ENCODE measurements around the gene ZNF878. TPM values are rescaled to one million over a fixed set of nuclear protein-coding genes. Genes with fewer than 3 reads are reported as not detected.

ZNF878 gene
- 0.29 and 0.80 TPM in 2 replicates for total RNA-seq

DNA sequence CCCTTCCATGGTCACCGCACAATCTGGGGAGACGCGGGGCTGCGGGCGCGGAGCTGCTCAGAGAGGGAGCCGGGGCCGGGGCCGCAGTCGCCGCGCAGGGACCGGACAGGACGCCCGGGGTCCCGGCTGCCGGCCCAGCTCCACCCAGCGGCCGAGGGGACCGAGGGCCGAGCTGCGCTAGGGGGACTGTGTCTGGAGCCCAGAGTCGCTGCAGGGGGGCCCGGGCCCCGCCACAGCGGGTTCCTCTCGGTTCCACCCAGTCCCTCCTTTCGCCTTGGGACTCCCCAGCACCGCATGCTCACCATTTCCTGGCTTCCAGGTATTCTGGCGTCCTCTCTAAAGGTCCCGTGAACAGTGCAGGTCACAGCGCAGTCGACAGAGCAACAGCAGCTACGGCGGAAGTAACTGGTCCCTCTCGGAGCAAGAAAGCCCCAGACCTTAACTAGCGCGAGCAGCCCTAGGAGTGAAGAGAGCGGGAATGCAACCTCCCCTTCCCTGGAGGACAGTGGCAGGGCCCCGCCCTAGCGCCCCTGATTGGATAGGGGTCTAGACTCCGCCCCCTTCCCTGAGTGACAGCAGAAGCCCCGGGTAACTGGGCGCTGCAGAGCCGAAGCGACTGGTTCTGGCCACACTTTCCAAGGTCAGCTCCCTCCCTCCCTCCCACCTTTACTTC is at the start of gene ZNF878:
Gene ZNF878, minus strand, starts transcription at position 465 of the 673 bp plus-strand sequence. Its CDS starts 160 bp downstream, at position 305.

DNA sequence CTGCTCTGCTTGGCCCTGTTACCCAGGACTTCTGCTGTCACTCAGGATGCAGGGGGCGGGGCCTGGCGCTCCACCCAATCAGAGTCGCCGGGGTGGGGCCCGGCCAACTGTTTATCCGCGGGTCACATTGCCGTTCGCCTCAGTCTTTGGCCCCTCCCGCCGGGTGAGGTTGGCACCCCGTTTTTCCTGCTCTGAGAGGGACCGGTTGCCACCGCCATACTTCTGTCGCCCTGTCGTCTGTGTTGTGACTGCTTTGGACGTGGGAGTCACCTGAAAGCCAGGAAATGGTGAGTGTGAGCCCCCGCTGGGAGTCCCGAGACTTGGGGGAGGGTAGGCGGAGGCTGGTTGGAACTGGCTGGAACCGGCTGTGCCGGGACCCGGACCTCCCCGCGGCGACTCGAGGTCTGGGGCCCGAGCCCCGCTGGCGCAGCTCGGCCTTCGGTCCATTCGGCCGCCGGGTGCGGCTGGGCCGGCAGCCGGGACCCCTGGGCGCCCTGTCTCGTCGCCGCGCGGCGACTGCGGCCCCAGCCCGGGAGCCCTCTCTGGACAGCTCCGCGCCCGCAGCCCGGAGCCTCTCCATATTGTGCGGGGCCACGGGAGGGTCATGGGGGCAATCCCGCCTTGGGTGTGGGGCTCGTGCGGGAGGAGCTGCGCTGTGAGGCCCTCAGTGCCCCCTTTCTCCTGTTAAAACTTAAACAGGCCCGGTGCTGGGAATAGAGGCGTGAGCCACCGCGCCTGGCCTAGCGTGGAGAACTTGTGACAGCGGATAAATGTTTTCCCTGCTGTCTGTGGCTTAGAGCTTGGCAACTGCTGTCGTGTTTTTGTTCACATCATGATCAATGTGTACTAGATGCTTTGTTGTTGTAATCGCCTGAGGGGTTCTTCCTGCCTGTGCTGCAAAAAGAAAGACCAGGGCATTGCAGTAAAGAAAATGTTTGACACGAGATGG is 12.1 kb upstream of the ZNF878 start, which contains the start of gene ZNF844:
Gene ZNF844, plus strand, starts transcription at position 142 of the 949 bp plus-strand sequence. Its CDS starts 143 bp downstream, at position 285.

DNA sequence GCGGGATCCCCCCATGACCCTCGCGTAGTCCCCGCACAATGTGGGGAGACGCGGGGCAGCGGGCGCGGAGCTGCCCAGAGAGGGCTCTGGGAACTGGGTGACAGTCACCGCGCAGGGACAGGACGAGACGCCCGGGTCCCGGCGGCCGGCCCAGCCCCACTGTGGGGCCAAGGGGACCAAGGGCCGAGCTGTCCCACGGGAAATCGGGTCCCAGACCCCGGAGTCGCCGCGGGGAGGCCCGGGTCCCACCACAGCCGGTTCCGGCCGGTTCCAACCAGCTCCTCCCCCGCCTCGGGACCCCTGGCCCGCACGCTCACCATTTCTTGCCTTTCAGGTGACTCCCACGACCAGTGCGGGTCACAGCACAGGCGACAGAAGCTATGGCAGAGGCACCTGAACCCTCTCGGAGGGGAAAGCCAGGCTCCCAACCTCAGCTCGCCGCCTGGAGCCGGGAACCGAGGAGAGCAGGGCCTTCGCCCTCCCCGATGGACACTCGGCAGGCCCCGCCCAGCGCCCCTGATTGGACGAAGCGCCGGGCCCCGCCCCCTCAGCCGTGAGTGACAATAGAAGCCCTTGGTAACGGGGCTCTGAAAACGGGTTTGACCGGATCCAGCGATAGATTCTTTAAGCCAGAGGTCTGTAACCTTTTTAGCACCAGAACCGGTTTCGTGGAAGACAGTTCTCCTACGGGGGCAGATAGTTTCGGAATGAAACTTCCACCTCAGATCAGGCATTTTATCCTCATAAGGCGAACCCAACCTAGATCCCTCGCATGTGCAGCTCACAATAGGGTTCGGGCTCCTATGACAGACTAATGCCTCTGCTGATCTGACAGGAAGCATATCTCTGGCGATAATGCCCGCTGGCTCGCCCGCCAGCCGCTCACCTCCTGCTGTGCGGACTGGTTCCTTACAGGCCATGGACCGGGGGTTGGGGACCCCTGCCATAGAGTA is 17.3 kb downstream of the ZNF878 start, which contains the start of gene ZNF433:
Gene ZNF433, minus strand, starts transcription at position 460 of the 953 bp plus-strand sequence. Its CDS starts 140 bp downstream, at position 320.

Small RNA genes lying within 50 kb of the gene (small RNA-seq; reads per million reads assigned to genes)
- gene RF00019 (not detected), gene RNA5SP464 (not detected), gene RNA5SP465 (not detected), gene RNA5SP466 (not detected)

Other genes starting within 250 kb of the ZNF878 start
- 12.4 TPM in 2 replicates for gene ZNF440, start 238.7 kb downstream of the ZNF878 start, total RNA-seq
- gene ZNF439, start 204.2 kb downstream of the ZNF878 start, total RNA-seq: 0.29 and 0.66 TPM in 2 replicates
- gene ZNF69, start 165.2 kb downstream of the ZNF878 start, total RNA-seq: 1.4 and 6.8 TPM in 2 replicates
- gene ZNF700, start 127.9 kb downstream of the ZNF878 start, total RNA-seq: 9.4 and 9.7 TPM in 2 replicates
- 0.57 and 1.3 TPM in 2 replicates for gene ZNF763, start 87.9 kb downstream of the ZNF878 start, total RNA-seq
- 1.9 and 4.5 TPM in 2 replicates for gene ZNF433, start 17.3 kb downstream of the ZNF878 start, total RNA-seq
- gene ZNF844, start 11.8 kb upstream of the ZNF878 start, total RNA-seq: 2.7 and 3.3 TPM in 2 replicates
- gene ZNF20, start 87.4 kb upstream of the ZNF878 start, total RNA-seq: 2.2 and 2.5 TPM in 2 replicates
- gene ZNF625, start 103.8 kb upstream of the ZNF878 start, total RNA-seq: 10.1 and 13.3 TPM in 2 replicates
- 4.7 and 6.3 TPM in 2 replicates for gene ZNF136, start 110.1 kb upstream of the ZNF878 start, total RNA-seq
- 6.4 and 6.5 TPM in 2 replicates for gene ZNF44, start 241.9 kb upstream of the ZNF878 start, total RNA-seq